Measurements from ENCODE around the gene MCM3. TPM values are rescaled to one million over a fixed set of nuclear protein-coding genes. Genes with fewer than 3 reads are reported as not detected.

The MCM3 gene
- total and polyA plus RNA-seq, 5 donors, result 17.7 to 31.4 (median 23.1) TPM

DNA sequence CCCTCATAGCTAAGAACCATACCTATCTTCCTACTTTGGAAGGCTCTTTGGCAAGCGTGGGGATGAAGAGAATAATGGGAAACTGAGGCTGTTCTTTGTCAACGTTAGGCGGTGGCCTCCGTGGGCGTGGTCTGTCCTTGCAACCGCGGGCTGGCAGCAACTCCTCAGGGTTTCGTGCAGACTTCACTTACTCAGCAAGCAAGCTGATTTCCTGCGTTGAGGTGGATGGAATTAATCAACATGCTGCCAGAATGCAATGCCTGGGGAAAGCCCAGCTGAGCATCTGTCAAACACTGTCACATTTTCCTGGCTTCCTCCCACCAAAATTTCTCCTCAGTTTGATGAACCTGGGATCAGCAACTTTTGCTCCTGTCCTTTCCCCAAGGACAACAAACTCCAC, 31.0 kb downstream of the MCM3 start:
- intact Hi-C loops (cut with DNase I), result no loop called here
- ATAC-seq (no peak), DNase-seq (no peak)
- H3K9me3 ChIP-seq (ENCODE audit: control insufficient read depth, low read length), result no peaks in the 10 kb centered on the region
- WGBS, result 40% methylated on average over 9 of the region's 9 CpGs
- no peak overlapping the region for H3K4me3 ChIP-seq (ENCODE audit: low read length)
- H3K27ac ChIP-seq (ENCODE audit: low read length), result no peak overlapping the region
- H3K27me3 ChIP-seq (ENCODE audit: control insufficient read depth, insufficient read depth), result peaks cover 3% of the 10 kb centered on the region
- H3K4me1 ChIP-seq (ENCODE audit: control insufficient read depth, insufficient read depth, low read length), result no peaks in the 10 kb centered on the region

- no peak overlapping the region for H3K27ac ChIP-seq (ENCODE audit: low read length)
- H3K4me3 ChIP-seq (ENCODE audit: low read length), result no peak overlapping the region
- H3K27me3 ChIP-seq (ENCODE audit: control insufficient read depth, insufficient read depth), result peaks cover 3% of the 10 kb centered on the region
- H3K9me3 ChIP-seq (ENCODE audit: control insufficient read depth, low read length), result no peaks in the 10 kb centered on the region
- no peak for ATAC-seq
- intact Hi-C loops (cut with DNase I), result no loop called here
- DNase-seq, result no peak
- H3K4me1 ChIP-seq (ENCODE audit: control insufficient read depth, insufficient read depth, low read length), result no peaks in the 10 kb centered on the region
These were observed 33.4 kb downstream of the MCM3 start for GRCh38 chr6:52251113-52251512.

DNA sequence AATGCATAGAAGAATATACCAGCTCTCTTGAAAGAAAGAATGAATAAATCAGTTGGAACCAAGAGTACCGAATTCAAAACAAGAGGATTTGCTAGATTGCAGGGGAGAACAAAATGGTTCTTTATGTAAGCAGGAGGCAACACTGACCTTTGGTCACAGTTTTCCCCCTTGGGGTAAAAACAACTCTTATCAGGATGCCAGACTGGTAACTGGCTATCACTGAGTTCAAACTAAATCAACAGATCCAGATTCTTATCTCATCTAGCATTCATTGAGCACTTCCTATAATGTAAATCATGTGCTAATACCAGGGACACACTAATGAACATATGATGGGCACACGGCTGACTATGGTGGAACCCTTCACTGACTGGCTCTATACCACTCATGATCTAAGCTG, 35.5 kb downstream of the MCM3 start:
- H3K4me1 ChIP-seq (ENCODE audit: control insufficient read depth, insufficient read depth, low read length), result no peaks in the 10 kb centered on the region
- intact Hi-C loops (cut with DNase I), result no loop called here
- H3K27me3 ChIP-seq (ENCODE audit: control insufficient read depth, insufficient read depth), result no peaks in the 10 kb centered on the region
- no peak for ATAC-seq
- no peak overlapping the region for H3K4me3 ChIP-seq (ENCODE audit: low read length)
- no peak overlapping the region for H3K27ac ChIP-seq (ENCODE audit: low read length)
- no peak for DNase-seq
- H3K9me3 ChIP-seq (ENCODE audit: control insufficient read depth, low read length), result no peaks in the 10 kb centered on the region
- 77% methylated on average over 2 of the region's 2 CpGs for WGBS

- H3K4me3 ChIP-seq (ENCODE audit: low read length), result no peak overlapping the region
- 88% methylated on average over 1 of the region's 1 CpG for WGBS
- H3K27me3 ChIP-seq (ENCODE audit: control insufficient read depth, insufficient read depth), result no peaks in the 10 kb centered on the region
- no peak overlapping the region for H3K27ac ChIP-seq (ENCODE audit: low read length)
- no peaks in the 10 kb centered on the region for H3K4me1 ChIP-seq (ENCODE audit: control insufficient read depth, insufficient read depth, low read length)
- no peaks in the 10 kb centered on the region for H3K9me3 ChIP-seq (ENCODE audit: control insufficient read depth, low read length)
- DNase-seq (no peak), ATAC-seq (no peak)
- intact Hi-C loops (cut with DNase I), result no loop called here
These were observed 39.1 kb downstream of the MCM3 start for GRCh38 chr6:52245425-52245824.

GRCh38 chr6:52244400-52244799, 40.1 kb downstream of the MCM3 start, which contains the start of gene IL17F:
Gene IL17F (minus strand): TSS chr6:52244500. CDS start chr6:52244429, 71 bp downstream.
- H3K9me3 ChIP-seq (ENCODE audit: control insufficient read depth, low read length), result no peaks in the 10 kb centered on the region
- WGBS, result 72% methylated on average over 5 of the region's 5 CpGs
- DNase-seq (no peak), ATAC-seq (no peak)
- intact Hi-C loops (cut with DNase I), result no loop called here
- H3K4me1 ChIP-seq (ENCODE audit: control insufficient read depth, insufficient read depth, low read length), result no peaks in the 10 kb centered on the region
- H3K27me3 ChIP-seq (ENCODE audit: control insufficient read depth, insufficient read depth), result no peaks in the 10 kb centered on the region
- no peak within 1 kb of the TSS for H3K4me3 ChIP-seq (ENCODE audit: low read length)
- no peak within 1 kb of the TSS for H3K27ac ChIP-seq (ENCODE audit: low read length)

GRCh38 chr6:52243282-52243893, 41.2 kb downstream of the MCM3 start:
- Histone ChIP-seq H3K27ac (ENCODE audit: low read length) (no peak overlapping the region), H3K4me1 (ENCODE audit: control insufficient read depth, insufficient read depth, low read length) (no peaks in the 10 kb centered on the region), H3K4me3 (ENCODE audit: low read length) (no peak overlapping the region), H3K9me3 (ENCODE audit: control insufficient read depth, low read length) (no peaks in the 10 kb centered on the region), H3K27me3 (ENCODE audit: control insufficient read depth, insufficient read depth) (no peaks in the 10 kb centered on the region)
- DNase-seq, result no peak
- 94% methylated on average over 4 of the region's 4 CpGs for WGBS
- intact Hi-C loops (cut with DNase I), result no loop called here
- ATAC-seq, result no peak

- WGBS, result 71% methylated on average over 2 of the region's 2 CpGs
- Histone ChIP-seq H3K27ac (ENCODE audit: low read length) (no peak overlapping the region), H3K4me3 (ENCODE audit: low read length) (no peak overlapping the region), H3K9me3 (ENCODE audit: control insufficient read depth, low read length) (no peaks in the 10 kb centered on the region), H3K4me1 (ENCODE audit: control insufficient read depth, insufficient read depth, low read length) (no peaks in the 10 kb centered on the region), H3K27me3 (ENCODE audit: control insufficient read depth, insufficient read depth) (no peaks in the 10 kb centered on the region)
- intact Hi-C loops (cut with DNase I), result no loop called here
- ATAC-seq (no peak), DNase-seq (no peak)
These were observed 42.7 kb downstream of the MCM3 start for GRCh38 chr6:52241819-52242218.

DNA sequence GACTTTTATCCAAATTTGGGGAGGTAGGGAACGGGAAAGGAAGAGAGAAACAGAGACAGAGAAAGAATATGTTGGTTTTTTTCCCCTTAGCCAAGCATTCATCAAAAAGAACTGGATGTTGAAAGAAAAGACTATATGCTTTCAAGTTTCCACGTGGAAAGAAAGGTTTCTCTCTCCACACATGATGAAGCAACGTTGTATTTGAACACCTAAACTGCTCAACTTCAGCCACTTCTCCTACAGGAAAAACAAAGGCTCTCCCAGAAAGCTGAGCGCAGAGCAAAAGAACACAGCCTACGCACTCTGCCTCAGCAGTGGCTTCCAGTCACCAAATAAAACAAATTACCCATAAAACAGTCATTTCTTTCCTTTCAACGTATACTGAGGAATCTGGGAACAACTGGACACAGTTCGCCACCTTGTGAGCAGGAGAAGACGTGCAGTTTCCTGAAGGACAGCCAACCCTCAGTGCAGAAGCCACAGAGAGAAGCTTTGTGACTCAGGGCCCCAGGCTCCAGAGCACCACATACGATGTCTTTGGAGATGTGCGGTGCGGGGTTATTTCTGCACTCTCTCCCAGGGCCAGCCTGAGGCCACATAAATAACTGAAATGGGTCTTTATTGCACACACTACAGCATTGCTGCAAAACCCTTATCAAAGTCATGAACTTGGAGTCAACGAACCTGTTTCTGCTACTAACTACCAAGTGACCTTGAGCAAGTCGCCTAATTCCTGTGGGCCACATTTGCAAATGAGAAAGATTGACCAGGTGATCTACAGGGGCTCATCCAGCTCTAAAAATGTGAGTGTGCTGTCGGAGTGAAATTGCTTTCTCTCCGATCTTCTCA, 50.3 kb downstream of the MCM3 start:
- ATAC-seq (peak; percentile 43 to 51), DNase-seq (no peak)
- WGBS, result 45% methylated on average over 15 of the region's 15 CpGs
- intact Hi-C loops (cut with DNase I), result no loop called here
- Histone ChIP-seq H3K4me1 (ENCODE audit: control insufficient read depth, insufficient read depth, low read length) (no peaks in the 10 kb centered on the region), H3K27ac (ENCODE audit: low read length) (no peak overlapping the region), H3K27me3 (ENCODE audit: control insufficient read depth, insufficient read depth) (no peaks in the 10 kb centered on the region), H3K9me3 (ENCODE audit: control insufficient read depth, low read length) (no peaks in the 10 kb centered on the region), H3K4me3 (ENCODE audit: low read length) (no peak overlapping the region)

DNA sequence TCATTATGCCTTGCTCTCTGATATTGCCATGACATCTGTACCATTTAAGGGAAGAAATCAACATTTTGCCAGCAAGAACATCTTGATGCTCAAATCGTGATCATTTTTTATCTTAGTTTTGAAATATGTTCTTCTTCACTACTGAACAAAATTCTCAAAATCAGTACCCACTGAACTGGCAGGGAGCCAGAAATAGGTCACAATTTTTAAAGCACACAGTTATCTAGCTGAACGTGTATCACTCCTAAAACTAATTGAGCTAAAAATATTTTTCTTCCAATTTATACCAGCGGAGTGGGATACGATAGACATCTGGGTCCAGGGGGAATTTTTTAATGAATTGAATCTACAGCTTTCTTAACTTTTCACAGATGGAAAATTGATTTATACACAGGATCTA, 51.5 kb downstream of the MCM3 start:
- no peak for DNase-seq
- no peak for ATAC-seq
- intact Hi-C loops (cut with DNase I), result no loop called here
- Histone ChIP-seq H3K4me1 (ENCODE audit: control insufficient read depth, insufficient read depth, low read length) (no peaks in the 10 kb centered on the region), H3K27ac (ENCODE audit: low read length) (no peak overlapping the region), H3K9me3 (ENCODE audit: control insufficient read depth, low read length) (no peaks in the 10 kb centered on the region), H3K4me3 (ENCODE audit: low read length) (no peak overlapping the region), H3K27me3 (ENCODE audit: control insufficient read depth, insufficient read depth) (no peaks in the 10 kb centered on the region)
- WGBS, result 42% methylated on average over 4 of the region's 4 CpGs

DNA sequence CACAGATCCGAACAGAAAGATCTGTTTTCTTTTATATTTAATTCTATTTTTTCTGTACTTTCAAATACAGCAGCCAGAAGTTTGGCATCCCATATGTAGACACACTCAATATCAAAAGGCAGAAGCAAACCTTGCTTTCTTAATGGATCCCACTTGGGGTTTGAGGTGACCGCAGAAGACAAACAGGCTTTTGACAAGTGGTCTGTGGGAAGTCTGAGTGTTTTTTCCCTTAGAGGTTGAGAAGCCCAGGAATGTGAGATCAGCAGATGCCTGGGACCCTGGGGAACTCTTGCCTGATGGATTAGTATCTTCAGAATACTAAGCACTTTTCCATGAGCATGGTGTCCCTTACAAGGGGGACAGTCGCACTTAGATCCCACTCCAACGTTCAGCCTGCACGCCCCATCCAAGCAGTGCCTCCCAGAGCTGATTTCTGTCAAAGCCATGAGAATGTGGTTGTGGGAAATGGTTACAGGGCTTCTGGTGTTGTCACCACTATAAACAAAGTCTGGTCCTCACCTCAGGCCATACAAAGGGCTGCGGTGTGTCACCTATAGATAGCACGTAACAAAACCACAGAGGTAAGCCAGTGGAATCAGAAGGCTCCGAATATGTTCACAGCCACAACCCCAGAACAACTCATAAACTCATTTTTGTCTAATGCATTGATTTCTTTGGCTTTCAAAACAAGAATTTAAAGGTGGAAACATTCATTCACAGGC, 53.0 kb downstream of the MCM3 start:
- DNase-seq (no peak), ATAC-seq (no peak)
- Histone ChIP-seq H3K9me3 (ENCODE audit: control insufficient read depth, low read length) (no peaks in the 10 kb centered on the region), H3K4me3 (ENCODE audit: low read length) (no peak overlapping the region), H3K27ac (ENCODE audit: low read length) (no peak overlapping the region), H3K4me1 (ENCODE audit: control insufficient read depth, insufficient read depth, low read length) (no peaks in the 10 kb centered on the region), H3K27me3 (ENCODE audit: control insufficient read depth, insufficient read depth) (no peaks in the 10 kb centered on the region)
- intact Hi-C loops (cut with DNase I), result no loop called here
- 84% methylated on average over 8 of the region's 8 CpGs for WGBS

DNA sequence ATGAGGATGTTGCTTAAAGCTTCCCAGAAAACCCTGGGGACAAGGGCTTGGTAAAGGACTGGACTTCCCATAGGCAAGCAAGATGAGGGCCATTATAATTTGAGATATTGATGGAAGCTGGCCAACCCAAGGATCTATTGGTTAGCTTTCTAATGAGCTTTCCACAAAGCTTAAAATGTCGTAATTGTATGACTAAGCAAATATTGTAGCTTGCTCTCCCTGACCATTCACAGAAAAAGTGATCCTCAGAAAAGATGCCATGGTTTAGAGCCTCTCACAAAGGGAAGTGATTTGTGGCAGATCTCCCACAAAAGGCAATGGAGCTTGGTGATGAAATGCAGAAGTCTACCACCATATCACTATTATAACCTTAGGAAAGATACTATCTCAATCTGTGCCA, 53.9 kb downstream of the MCM3 start:
- Histone ChIP-seq H3K27ac (ENCODE audit: low read length) (no peak overlapping the region), H3K4me1 (ENCODE audit: control insufficient read depth, insufficient read depth, low read length) (no peaks in the 10 kb centered on the region), H3K9me3 (ENCODE audit: control insufficient read depth, low read length) (no peaks in the 10 kb centered on the region), H3K4me3 (ENCODE audit: low read length) (no peak overlapping the region), H3K27me3 (ENCODE audit: control insufficient read depth, insufficient read depth) (no peaks in the 10 kb centered on the region)
- intact Hi-C loops (cut with DNase I), result no loop called here
- no peak for DNase-seq
- WGBS, result 64% methylated on average over 1 of the region's 1 CpG
- no peak for ATAC-seq
